NCI-H1092 (cell line): ENCODE measurements around the gene TSPAN16.
"Not testable (repeated sequence)": the region's sequence is repeated elsewhere in the genome, so short reads cannot be mapped to it uniquely, and the experiment has no call there.

Experiments used
- DNase-seq: peaks from one replicate; lab custom pipeline; 2025; lab: John Stamatoyannopoulos, UW

The TSPAN16 gene

GRCh38 chr19:11320278-11320995 is 24.5 kb downstream of the TSPAN16 start:
- DNase-seq, result not testable (repeated sequence)

GRCh38 chr19:11321191-11322126 is 25.5 kb downstream of the TSPAN16 start:
- DNase-seq, result no peak

- DNase-seq, result no peak
Observed at GRCh38 chr19:11322269-11323024, 26.5 kb downstream of the TSPAN16 start.

GRCh38 chr19:11323601-11324078 is 27.7 kb downstream of the TSPAN16 start:
- no peak for DNase-seq

- DNase-seq, result peak; percentile 73
Observed at GRCh38 chr19:11324079-11324661, 28.2 kb downstream of the TSPAN16 start.

GRCh38 chr19:11324748-11325389 is 28.9 kb downstream of the TSPAN16 start:
- no peak for DNase-seq

GRCh38 chr19:11325544-11325943 is 29.6 kb downstream of the TSPAN16 start:
- no peak for DNase-seq

GRCh38 chr19:11330127-11330526 is 34.2 kb downstream of the TSPAN16 start:
- no peak for DNase-seq

- DNase-seq, result no peak
Observed at GRCh38 chr19:11331502-11331901, 35.5 kb downstream of the TSPAN16 start.

GRCh38 chr19:11332822-11333221 is 36.9 kb downstream of the TSPAN16 start:
- DNase-seq, result no peak

- not testable (repeated sequence) for DNase-seq
Observed at GRCh38 chr19:11333838-11334237, 37.9 kb downstream of the TSPAN16 start.

GRCh38 chr19:11335449-11336146 is 39.6 kb downstream of the TSPAN16 start:
- DNase-seq, result no peak

- no peak for DNase-seq
Observed at GRCh38 chr19:11337080-11337479, 41.1 kb downstream of the TSPAN16 start.

GRCh38 chr19:11338121-11338520 is 42.2 kb downstream of the TSPAN16 start:
- DNase-seq, result no peak

GRCh38 chr19:11338569-11339253 is 42.8 kb downstream of the TSPAN16 start:
- DNase-seq, result no peak

- peak; percentile 90 for DNase-seq
Observed at GRCh38 chr19:11339254-11340098, 43.5 kb downstream of the TSPAN16 start, which contains the start of gene RAB3D. Gene RAB3D (minus strand): TSS chr19:11339657. CDS start chr19:11337399, 2,258 bp downstream.

GRCh38 chr19:11340099-11340467 is 44.1 kb downstream of the TSPAN16 start:
- not testable (repeated sequence) for DNase-seq

- DNase-seq, result no peak
Observed at GRCh38 chr19:11342429-11342828, 46.5 kb downstream of the TSPAN16 start.
